Regular cardiac myocyte (primary cell): ENCODE measurements around the gene PRR4. TPM values are rescaled to one million over a fixed set of nuclear protein-coding genes. Genes with fewer than 3 reads are reported as not detected.

Experiments used
- total RNA-seq: library from RNA; depleted of rRNA; stranded (reverse); fragments of >200 nt; gene quantifications from 2 replicates; pipeline ENCODE4 v1.2.3, GENCODE V29; 2014

The PRR4 gene, protein sequence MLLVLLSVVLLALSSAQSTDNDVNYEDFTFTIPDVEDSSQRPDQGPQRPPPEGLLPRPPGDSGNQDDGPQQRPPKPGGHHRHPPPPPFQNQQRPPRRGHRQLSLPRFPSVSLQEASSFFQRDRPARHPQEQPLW
- 0.28 and 1.2 TPM in 2 replicates for total RNA-seq

DNA sequence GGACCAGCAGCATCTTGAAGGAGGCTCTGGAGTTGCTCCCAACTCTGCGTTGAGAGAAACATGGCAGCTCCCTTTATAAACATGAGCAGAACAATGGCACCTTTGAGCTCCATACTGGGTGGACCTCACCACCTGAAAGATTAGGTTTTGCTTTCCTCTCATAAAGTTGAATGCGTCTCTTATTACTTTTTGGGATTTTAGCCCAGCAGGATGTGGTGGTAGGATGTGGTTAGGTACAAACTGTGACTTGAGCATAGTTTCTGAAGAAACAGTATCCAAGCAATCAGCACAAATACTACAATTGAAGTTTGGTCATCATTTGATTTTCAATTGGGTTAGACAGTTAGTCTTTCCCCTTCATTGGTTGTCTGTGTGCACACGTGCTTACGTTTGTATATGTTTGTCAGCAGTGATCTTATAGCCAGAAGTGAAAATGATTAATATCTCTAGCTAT, at the start of gene PRR4:
TSS of gene PRR4 (minus strand) at position 51 of the 454 bp plus-strand sequence. CDS start at position 13, 38 bp downstream.

DNA sequence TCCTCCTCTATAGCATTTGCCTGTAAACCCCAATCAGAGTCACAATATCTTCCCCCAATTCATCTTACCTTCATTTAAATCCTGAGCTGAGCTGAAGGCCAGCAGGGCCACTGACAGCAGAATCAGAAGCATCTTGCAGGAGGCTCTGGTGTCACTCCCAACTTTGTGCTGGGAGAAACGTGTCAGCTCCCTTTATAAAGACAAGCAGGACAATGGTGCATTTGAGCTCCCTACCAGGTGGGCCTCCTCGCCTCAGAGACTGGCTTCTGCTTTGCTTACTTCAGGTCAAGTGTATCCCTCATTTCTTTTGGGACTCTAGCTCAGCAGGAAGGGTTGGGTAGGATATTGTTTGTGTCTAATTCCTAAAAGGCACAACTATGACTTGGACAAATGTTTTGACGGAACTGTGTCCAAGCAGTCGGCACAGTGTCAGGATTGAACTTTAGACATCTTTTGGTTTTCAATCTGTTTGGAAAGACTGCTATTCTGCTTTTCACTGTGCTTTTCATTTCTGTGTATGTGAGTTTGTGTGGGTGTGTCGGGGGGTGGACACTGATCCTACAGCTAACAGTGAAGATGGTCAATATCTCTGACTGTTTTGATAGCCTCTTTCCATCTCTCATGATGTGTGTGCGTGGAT, 34.9 kb upstream of the PRR4 start, which contains the start of gene PRH1:
TSS of gene PRH1 (minus strand) at position 170 of the 640 bp plus-strand sequence. CDS start at position 132, 38 bp downstream.

DNA sequence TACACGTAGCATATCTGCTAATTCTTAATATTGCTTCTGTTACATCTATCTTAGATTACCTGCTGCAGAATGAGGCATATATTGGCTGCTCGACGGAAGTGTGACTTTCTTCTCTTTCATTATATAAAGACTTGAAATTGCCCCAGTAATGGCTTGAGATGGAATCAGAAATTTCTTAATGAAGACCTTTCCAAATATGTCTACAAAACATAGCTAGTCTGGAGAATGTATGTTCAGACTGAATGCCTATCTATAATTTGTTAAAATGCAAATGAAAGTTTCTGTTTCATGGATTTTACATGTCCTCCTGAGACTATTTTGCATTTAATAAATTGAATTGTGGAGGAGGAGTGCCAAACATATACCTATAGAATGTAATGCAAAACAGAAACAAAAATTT, 23.0 kb downstream of the PRR4 start, which contains the start of gene TAS2R10:
TSS of gene TAS2R10 (minus strand) at position 101 of the 400 bp plus-strand sequence. CDS start at position 12, 89 bp downstream.

DNA sequence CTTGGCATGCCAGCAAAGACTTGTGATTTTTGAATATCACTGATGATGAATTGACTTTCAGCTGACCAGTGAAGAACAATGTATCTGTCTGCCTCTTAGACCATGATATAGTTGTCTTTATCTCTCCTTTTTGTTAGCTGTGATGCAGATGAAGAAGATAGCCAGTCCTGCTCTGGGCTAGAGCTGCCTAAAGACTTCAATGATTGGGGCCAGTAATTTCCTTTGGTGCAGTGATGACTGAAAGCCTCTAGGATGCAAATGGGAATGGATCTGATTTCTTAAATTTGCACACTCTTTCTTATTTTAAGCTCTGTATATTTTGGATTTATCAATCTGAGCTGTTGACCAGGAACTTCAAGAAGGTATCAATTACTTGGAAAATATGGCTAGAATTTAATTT, 39.2 kb downstream of the PRR4 start, which contains the start of gene TAS2R9:
TSS of gene TAS2R9 (minus strand) at position 101 of the 400 bp plus-strand sequence. CDS start at position 8, 93 bp downstream.

DNA sequence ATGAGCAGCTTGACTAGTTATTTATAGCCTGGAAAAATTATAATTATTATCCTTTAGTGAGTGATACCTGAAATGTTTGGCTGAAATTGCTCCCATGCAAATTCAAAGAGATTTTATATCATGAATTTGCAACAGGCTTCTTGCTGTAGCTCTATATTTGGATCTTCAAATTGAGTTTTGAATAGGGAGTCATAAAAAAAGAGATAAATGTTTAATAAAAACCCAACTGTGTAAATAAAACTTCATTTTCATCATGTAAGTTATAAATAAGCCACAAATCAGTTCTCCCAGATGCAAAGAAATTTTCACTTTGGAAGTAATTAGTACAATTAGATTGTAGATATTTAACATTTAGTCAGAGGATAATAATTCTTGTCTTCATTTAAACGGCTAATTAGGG, 42.1 kb downstream of the PRR4 start, which contains the start of gene TAS2R8:
TSS of gene TAS2R8 (minus strand) at position 101 of the 400 bp plus-strand sequence. CDS start 306 bp downstream, outside the sequence.

DNA sequence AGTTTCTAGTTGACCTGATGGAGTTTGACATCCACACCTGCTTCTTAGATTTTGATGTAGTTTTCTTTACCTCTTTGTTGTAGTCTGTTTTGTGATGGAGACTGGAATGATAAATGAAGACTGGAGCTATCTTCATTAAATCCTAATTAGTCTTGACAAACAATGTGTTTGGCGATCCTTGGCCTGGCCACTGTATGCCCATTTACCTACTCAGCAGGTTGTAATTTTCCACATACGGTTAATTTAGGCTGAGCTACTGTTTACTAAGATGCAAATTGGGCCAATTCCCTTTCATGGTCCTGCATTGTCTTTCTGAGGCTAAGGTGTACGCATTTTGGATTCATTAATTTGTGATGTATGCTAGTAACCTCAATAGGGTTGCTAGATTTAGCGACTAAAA, 46.7 kb downstream of the PRR4 start, which contains the start of gene TAS2R7:
TSS of gene TAS2R7 (minus strand) at position 41 of the 400 bp plus-strand sequence. CDS start 57 bp downstream, outside the sequence.

Other genes with a start within 250 kb of the PRR4 start
- 16.3 and 22.6 TPM in 2 replicates for gene MAGOHB, start 235.9 kb downstream of the PRR4 start, total RNA-seq
- 2.0 and 4.8 TPM in 2 replicates for gene STYK1, start 175.4 kb downstream of the PRR4 start, total RNA-seq
- gene YBX3, start 126.2 kb downstream of the PRR4 start, total RNA-seq: 64.5 and 153 TPM in 2 replicates
- gene TAS2R7, start 46.8 kb downstream of the PRR4 start, total RNA-seq: under 0.01 TPM in 1 of 2 replicates, not detected in the other
- under 0.01 TPM in 1 of 2 replicates, not detected in the other for gene TAS2R8, start 42.2 kb downstream of the PRR4 start, total RNA-seq
- gene TAS2R9, start 39.3 kb downstream of the PRR4 start, total RNA-seq: not detected in 2 replicates
- under 0.01 and 0.19 TPM in 2 replicates for gene TAS2R10, start 23.1 kb downstream of the PRR4 start, total RNA-seq
- gene PRH1, start 34.8 kb upstream of the PRR4 start, total RNA-seq: 7.3 and 18.3 TPM in 2 replicates
- 0.58 and 1.1 TPM in 2 replicates for gene TAS2R13, start 60.1 kb upstream of the PRR4 start, total RNA-seq
- gene PRH2, start 79.8 kb upstream of the PRR4 start, total RNA-seq: 0.19 TPM in 1 of 2 replicates, not detected in the other
- 1.5 and 3.7 TPM in 2 replicates for gene TAS2R14, start 89.8 kb upstream of the PRR4 start, total RNA-seq
- 1.5 and 3.1 TPM in 2 replicates for gene TAS2R50, start 137.4 kb upstream of the PRR4 start, total RNA-seq
- 1.2 and 4.2 TPM in 2 replicates for gene TAS2R20, start 148.8 kb upstream of the PRR4 start, total RNA-seq
- gene TAS2R19, start 173.1 kb upstream of the PRR4 start, total RNA-seq: 2.1 and 7.3 TPM in 2 replicates
- 2.5 and 5.6 TPM in 2 replicates for gene TAS2R31, start 181.9 kb upstream of the PRR4 start, total RNA-seq
- gene TAS2R46, start 212.8 kb upstream of the PRR4 start, total RNA-seq: 1.5 and 2.8 TPM in 2 replicates
- gene TAS2R43, start 242.8 kb upstream of the PRR4 start, total RNA-seq: 0.19 and 1.4 TPM in 2 replicates